Keratinocyte (primary cell): ENCODE results near the gene ALCAM.

Source experiments
- EZH2 ChIP-seq: IDR thresholded peaks from one replicate; pipeline ENCODE4 v1.6.1; 2012; ENCODE audit warnings: inconsistent platforms, mild to moderate bottlenecking, low read length, moderate library complexity
- TF ChIP-seq, protein P1 (sequence below), 3 experiments: IDR thresholded peaks in 1 of 3; conservative IDR thresholded peaks in 1 of 3; optimal IDR thresholded peaks in 1 of 3; 2 replicates in 2 of 3; 3 replicates in 1 of 3; pipeline versions ENCODE3 to v1.5.1; 2011; ENCODE audit warnings: low read length in 3 of 3, mild to moderate bottlenecking in 3 of 3, moderate library complexity in 2 of 3, control low read depth in 1 of 3, inconsistent platforms in 1 of 3; ENCODE audit not compliant: insufficient read depth in 2 of 3; ENCODE audit errors: extremely low read depth in 1 of 3

DNA sequence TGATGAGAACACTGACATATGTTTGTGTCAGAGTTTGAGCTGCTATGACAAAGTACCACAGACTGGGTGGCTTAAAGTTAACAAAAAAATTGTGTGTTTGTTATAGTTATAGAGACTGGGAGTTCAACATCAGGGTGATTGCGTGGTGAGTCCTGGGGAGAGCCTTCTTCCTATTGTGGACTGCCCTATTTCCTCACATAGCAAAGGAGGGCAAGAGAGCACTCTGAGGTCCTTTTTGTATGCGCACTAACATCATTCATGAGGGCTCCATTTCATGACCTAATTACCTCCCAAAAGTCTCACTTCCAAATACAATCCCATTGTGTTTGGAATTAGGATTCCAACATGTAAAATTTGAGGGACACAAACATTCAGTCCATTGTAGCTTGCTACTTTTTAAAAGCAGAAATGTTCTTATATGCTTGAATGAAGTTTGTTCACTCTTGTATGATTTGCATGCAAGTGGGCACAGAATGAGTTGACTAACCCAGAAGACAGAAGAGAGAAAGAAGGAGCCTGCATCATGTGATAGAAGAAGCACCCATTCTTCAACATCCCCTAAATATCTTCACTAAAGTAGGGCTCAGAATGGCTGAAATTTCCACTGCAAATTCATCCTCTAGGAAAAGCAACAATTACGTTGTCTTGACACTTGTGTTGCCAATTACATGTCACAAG, 18.9 kb upstream of the ALCAM start:
- TF ChIP-seq, protein P1, sequence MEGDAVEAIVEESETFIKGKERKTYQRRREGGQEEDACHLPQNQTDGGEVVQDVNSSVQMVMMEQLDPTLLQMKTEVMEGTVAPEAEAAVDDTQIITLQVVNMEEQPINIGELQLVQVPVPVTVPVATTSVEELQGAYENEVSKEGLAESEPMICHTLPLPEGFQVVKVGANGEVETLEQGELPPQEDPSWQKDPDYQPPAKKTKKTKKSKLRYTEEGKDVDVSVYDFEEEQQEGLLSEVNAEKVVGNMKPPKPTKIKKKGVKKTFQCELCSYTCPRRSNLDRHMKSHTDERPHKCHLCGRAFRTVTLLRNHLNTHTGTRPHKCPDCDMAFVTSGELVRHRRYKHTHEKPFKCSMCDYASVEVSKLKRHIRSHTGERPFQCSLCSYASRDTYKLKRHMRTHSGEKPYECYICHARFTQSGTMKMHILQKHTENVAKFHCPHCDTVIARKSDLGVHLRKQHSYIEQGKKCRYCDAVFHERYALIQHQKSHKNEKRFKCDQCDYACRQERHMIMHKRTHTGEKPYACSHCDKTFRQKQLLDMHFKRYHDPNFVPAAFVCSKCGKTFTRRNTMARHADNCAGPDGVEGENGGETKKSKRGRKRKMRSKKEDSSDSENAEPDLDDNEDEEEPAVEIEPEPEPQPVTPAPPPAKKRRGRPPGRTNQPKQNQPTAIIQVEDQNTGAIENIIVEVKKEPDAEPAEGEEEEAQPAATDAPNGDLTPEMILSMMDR (optimal IDR thresholded peaks at IDR 0.05 in 1 of 3, IDR thresholded peaks at IDR 0.05 in 1 of 3, conservative IDR thresholded peaks at IDR 0.05 in 1 of 3; ENCODE audit: extremely low read depth in 1 of 3, insufficient read depth in 2 of 3, low read length in 3 of 3), result no peak
- no peak for TF ChIP-seq EZH2
